HG02763 (cell line): ENCODE results near the gene ZNF182.
"Not testable (repeated sequence)": the region's sequence is repeated elsewhere in the genome, so short reads cannot be mapped to it uniquely, and the experiment has no call there.

Experiments
- ATAC-seq: cut with Tn5 transposase; IDR thresholded peaks from one replicate; pipeline ENCODE4 v1.9.1; 2021; ENCODE audit warnings: mild to moderate bottlenecking, moderate library complexity; ENCODE audit not compliant: unreplicated experiment

Gene ZNF182

DNA sequence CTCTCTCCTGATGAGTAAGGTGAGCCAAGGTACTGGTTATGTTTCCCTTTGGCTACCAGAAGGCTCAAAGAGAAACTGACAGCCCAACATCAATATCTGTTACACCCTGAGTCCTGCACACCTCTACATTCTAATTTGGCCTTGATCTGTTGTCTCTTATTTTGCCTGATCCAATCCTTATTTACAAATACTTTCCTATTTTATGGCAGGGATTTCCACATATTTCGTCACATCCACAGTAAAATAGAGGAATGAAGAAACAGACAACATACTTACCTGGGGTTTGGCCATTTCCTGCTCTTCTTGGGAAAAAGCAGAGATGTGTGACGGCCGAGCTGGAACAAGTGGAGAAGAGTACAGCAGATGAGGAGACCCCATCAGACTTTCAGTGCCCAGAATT, 1.5 kb downstream of the ZNF182 start:
- ATAC-seq, result no peak

DNA sequence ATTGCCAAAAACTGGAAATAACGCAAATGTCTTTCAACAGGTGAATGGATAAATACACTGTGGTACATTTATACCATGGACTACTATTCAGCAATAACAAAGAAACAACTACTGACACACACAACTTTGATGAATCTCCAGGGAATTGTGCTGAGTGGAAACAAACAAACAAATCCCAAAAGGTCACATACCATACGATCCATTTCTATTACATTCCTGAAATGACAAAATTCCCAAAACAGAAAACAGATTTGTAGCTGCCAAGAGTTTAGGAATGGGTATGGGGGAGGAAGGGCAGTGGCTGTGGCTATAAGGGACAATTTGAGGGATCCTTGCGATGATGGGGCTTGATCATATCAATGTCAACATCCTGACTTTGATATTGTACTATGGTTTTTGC, 2.5 kb downstream of the ZNF182 start:
- ATAC-seq, result no peak

- ATAC-seq, result no peak
These were observed 11.1 kb downstream of the ZNF182 start for GRCh38 chrX:47992669-47993068.

GRCh38 chrX:47992095-47992380, 11.8 kb downstream of the ZNF182 start:
- ATAC-seq, result no peak

DNA sequence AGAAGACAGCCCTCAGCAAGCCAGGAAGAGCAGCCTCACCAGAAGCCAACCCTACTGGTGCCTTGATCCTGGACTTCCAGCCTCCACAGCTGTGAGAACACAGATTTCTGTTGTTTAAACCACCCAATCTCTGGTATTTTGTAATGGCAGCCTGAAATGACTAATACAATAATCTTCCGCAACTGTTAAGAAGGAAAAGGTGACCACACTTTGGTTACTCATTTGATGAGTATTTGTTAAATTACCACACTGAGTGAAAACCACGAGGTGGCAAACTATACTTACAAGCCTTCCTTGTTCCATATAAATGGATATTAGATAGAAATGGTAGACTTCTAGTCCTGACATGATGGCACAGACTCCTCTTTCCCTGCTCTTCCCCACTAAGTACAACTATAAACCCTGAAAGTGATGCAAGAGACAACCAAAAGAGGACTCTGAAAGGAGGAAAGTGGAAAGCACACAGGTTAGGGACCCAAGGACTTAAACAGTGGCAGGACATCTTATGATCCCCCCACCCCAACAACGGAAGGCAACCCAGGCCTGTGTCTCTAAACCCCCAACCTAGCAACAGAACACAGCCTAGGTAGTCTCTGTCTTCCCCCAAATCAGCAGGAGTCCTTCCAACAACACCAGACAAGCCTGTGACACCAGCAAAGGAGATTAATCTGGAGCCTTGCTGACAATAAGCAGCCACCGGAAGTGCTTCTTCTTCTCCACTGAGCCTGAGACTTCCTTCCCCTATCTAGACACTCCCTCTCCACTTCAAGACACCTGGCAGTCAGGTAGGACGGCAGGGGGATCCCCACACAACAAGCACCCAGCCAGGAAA, 12.3 kb downstream of the ZNF182 start:
- no peak for ATAC-seq

DNA sequence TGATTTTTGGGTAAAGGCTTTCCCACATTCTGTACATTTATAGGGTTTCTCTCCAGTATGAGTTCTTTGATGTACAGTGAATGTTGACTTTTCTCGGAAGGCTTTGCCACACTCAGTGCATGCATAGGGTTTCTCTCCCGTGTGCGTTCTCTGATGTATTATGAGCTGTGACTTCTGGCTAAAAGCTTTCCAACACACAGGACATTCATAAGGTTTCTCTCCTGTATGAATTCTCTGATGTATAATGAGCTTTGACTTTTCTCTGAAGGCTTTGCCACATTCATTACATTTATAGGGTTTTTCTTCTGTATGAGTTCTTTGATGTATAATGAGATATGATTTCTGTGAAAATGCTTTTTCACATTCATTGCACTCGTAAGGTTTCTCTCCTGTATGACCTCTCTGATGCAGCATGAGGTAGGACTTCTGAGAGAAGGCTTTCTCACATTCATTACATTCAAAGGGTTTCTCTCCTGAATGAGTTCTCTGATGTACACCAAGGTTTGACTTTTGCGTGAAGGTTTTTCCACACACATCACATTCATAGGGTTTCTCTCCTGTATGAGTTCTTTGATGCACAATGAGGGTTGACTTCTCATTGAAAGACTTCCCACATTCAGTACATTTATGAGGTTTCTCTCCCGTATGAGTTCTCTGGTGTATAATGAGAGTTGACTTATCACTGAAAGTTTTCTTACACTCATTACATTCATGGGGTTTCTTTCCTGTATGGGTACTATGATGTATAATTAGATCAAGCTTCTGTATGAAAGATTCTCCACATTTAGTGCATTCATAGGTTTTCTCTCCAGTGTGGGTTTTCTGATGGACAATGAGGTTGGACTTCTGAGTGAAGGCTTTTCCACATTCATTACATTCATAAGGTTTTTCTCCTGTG, 27.3 kb downstream of the ZNF182 start:
- ATAC-seq, result no peak

GRCh38 chrX:47973235-47973634, 30.6 kb downstream of the ZNF182 start:
- no peak for ATAC-seq

- not testable (repeated sequence) for ATAC-seq
These were observed 38.3 kb downstream of the ZNF182 start for GRCh38 chrX:47965526-47965925.

- ATAC-seq, result not testable (repeated sequence)
These were observed 42.0 kb downstream of the ZNF182 start for GRCh38 chrX:47961830-47962229.

- ATAC-seq, result no peak
These were observed 43.4 kb downstream of the ZNF182 start for GRCh38 chrX:47960406-47960805.

DNA sequence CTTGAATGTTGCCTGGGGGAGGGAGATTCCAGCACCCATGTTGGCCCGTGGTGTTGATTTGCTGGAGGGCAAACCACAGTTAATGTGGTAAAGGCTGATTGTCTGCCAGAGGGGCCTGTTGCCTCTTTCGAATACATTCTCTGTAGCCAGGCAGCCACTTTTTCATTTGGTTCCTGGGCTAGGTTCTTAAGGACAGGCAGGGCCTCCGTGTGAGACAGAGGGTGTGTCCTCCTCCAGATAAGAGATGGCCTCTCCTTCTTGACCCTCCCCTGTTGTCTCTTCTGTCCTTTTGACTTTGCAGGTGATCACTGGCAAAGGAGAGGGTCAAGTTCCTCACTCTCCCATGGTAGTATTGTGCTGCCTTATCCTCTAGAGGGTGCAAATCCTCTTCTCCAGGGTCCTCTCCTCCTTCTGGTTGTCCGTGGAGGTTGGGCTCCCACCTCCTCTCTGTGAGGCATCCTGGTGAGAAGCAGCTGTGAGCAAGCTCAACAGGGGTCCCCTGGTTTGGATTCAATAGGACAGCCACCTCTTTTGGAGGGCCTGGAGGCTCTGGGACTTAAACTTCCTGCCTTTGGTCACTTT, 44.9 kb downstream of the ZNF182 start:
- ATAC-seq, result no peak

DNA sequence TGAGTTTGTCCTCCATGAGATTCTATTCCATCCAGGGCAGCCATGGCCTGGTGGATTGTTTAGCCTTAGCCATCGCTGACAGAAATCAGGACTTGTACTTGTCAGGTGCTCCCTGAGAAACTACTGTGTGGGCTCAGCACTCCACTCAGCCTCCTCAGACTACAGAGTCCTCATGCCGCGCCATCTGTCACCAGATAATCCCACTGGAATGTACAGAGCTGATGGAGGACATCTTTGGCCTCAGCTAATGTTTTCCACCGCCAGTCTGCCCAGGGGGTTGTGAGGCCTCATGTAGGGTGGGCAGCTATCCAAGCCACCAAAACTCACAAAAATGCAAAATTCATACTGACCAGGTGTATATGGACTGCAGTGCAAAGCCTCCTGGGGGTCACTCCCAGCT, 45.6 kb downstream of the ZNF182 start:
- not testable (repeated sequence) for ATAC-seq

DNA sequence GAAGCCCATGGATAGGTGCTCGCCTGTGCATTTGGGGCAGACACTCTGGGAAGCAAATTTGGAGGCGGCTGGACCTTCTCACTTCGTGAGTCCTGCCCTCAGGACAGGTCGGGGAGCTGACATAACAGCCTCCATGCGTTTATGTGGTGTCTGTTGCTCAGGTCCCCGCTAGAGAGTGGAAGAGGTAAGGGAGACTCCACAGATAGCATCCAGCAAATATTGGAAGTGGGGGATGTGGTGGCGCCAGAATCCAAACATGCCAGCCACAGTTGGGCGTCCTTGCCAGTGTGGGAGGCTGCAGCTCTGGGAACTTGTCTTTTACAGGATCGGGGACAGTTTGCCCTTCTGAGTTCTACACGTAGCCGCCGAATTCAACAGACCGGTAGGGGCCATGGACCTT, 47.8 kb downstream of the ZNF182 start:
- ATAC-seq, result no peak

GRCh38 chrX:47955295-47955694, 48.5 kb downstream of the ZNF182 start:
- not testable (repeated sequence) for ATAC-seq

DNA sequence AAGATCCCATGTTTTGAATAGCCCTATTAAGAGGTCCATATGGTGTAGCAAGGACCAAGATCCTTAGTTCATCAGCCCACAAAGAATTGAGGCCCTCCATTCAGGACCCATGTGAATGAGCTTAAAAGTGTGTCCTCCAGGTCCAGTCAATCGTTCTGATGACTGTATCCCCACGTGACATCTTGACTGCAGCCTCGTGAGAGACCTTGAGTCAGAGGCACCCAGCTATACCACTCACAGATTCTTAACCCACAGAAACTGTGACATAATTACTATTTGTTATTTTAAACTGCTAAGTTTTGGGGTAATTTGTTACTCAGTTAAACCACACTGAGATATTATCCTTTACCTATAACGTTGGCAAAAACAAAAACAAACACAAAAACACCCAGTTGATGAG, 62.4 kb downstream of the ZNF182 start:
- no peak for ATAC-seq

GRCh38 chrX:47940448-47940847, 63.3 kb downstream of the ZNF182 start:
- ATAC-seq, result no peak

DNA sequence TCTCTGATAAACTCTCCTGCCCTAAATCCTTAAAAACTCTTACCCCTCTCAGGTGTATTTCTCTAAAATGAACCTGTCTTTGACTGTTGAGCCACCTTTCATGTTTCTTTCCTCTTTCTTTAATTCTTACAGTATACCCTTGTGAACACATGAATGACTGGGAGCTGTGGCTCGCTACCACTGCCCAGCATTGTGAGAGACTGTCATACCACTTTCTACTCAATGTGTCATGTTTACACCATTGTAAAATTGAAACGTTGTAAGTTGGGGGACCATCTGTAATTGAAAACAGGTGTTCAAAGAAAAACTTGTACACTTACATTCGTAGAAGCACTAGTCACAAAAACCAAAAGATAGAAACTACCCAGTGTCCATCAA, 66.9 kb downstream of the ZNF182 start:
- no peak for ATAC-seq

GRCh38 chrX:47936224-47936939, 67.4 kb downstream of the ZNF182 start:
- no peak for ATAC-seq

- no peak for ATAC-seq
These were observed 69.8 kb downstream of the ZNF182 start for GRCh38 chrX:47933946-47934345.

DNA sequence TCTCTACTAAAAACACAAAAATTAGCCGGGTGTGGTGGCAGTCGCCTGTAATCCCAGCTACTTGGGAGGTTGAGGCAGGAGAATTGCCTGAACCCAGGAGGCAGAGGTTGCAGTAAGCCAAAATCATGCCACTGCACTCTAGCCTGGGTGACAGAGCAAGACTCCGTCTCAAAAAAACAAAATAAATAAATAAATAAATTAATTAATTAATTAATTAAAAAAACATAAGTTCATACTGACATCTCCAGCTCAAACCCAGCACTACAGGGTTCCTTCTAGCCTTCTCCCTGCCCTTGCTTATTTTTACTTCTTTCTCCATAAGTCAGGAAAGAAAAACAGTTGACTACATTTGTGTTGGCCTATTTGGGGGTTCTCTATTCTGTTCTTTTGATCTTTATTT, 71.8 kb downstream of the ZNF182 start:
- ATAC-seq, result not testable (repeated sequence)

DNA sequence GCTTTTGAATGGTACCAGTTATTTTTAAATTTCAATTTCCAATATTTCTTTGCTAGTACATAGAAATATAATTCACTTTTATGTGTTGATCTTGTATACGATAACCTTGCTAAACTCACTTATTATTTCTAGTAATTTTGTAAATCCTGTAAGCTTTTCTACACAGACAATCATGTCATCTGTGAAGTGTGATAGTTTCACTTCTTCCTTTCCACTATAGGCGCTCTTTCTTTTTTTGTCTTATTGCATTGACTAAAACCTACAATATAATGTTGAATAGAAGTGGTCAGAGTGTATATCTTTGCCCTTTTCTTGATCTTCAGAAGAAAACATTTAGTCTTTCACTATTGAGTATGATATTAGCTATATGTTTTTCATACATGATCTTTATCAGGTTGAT, 76.6 kb downstream of the ZNF182 start:
- ATAC-seq, result no peak
